Effector CD4-positive, alpha-beta T cell (primary cell): Measurements from ENCODE around the gene C1QTNF7.

ENCODE experiments used
- DNase-seq: peaks from one replicate; pipeline ENCODE4 v3.0.0-alpha.2; 2020

Gene C1QTNF7

DNA sequence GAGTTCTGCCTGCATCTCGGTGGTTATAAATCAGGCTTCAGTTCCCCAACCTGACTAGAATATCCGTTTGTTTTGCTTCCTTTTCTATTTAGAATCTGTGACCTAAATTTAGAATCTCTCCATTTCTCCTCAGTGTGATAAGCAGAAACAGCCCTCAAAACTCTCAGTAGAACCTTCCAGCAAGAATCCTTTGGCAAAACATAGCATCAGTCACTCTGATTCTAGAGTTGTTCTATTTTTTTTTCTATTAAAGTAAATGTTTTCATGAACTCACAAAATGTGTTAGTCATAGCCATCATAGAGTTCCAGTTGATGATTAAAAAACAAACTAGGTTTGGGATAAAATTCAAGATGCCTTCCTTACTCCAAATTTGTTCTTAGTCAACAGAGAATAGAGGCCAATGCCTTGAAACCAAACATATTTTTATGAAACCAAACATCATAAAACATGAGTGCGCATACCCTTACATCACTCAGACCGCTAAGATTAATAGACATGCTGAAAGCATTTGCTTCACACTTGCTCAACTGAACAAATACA, 13.2 kb upstream of the C1QTNF7 start:
- no peak for DNase-seq

GRCh38 chr4:15416357-15417232, 11.2 kb upstream of the C1QTNF7 start:
- no peak for DNase-seq

DNA sequence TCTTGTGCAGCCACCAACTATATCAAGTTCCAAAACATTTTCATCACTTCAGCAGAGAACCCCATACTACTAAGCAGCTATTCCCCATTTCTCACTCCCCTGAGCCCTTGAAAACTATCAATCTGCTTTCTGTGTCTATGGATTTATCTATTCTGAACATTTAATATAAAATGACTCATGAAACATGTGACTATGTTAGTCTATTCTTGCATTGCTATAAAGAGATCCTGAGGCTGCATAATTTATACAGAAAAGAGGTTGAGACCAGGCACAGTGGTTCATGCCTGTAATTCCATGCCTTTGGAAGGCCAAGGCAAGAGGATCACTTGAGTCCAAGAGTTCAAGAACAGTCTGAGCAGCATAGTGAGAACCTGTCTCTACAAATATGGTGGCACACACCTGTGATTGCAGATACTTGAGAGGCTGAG, 10.6 kb upstream of the C1QTNF7 start:
- DNase-seq, result no peak

- no peak for DNase-seq
Observed at GRCh38 chr4:15418956-15419355, 8.9 kb upstream of the C1QTNF7 start.

DNA sequence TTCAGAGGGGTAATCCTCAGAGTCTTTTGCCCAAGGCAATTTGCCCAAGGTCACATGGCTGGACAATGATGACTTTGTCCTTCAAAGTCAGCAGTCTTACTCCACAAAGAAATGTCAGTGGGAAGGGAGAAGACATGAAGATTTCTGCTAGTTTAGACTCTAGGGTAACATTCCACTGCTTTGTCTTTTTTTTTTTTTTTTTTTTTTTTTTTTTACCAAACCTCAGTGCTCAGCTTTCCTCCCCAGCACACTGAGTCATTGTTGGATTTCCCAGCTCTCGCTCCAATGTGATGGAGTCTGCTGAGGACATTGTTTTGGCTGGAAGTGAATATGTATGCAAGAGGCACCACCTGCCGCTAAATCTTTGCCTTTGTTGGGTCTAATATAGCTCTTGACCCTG, 7.2 kb upstream of the C1QTNF7 start:
- no peak for DNase-seq

DNA sequence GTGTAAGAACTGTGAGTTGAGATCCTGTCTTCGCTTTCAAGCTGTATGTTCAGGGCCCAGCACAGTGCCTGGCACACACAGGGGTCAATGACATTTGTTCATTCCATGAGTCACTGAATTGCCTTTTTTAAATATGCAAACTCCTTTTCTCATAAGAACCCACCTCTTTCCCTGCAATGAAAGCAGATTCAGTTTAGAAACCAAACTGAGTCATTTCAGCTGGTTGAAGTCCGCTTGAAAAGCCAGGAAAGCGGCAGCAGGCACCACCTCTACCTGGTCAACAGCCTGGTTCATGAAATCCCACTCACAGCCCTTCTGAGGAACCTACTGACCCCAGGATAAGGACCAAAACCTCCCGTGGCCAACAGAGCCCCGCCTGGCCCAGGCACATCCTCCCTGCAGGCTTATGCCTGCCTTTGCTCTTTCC, 4.5 kb upstream of the C1QTNF7 start:
- DNase-seq, result no peak

DNA sequence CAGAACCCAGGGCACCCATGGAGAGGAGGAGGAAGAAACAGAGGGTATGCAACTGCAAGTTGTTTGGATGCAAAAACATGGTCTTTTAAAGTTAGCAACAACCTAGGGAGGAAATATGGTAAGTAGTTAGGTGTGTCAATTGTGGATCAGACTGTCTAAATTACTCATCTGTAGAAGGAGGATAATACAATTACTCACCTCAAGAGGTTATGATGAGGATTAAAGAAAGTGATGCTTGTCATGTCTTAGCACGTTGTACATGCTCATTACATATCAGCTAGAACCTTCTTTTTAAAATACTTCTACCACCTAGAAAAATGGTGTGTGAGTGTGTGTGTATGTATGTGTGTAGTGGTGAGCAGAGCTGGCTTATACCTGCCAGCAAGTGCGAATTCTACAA, 2.3 kb upstream of the C1QTNF7 start:
- DNase-seq, result no peak

DNA sequence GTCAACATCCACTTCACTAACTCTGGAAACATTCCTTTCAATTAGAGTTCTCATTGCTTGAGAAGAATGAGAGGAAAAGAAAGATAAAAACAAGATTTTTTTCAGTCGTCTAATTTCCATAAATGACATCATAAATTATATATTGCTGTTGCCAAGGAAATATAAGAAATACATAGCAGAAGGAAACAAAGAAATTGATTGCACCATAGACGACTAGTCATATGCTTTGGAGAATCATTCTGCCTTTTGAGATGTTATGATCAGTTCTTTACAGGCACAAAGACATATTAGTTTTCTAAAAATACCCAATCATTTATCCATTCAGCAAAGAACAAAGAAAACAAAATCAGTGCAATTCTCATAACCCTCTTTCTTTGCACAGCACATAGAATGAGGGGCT, 672 bp upstream of the C1QTNF7 start:
- DNase-seq, result no peak

GRCh38 chr4:15428611-15429010, 778 bp downstream of the C1QTNF7 start:
- no peak for DNase-seq

- no peak for DNase-seq
Observed at GRCh38 chr4:15434091-15434490, 6.3 kb downstream of the C1QTNF7 start.

DNA sequence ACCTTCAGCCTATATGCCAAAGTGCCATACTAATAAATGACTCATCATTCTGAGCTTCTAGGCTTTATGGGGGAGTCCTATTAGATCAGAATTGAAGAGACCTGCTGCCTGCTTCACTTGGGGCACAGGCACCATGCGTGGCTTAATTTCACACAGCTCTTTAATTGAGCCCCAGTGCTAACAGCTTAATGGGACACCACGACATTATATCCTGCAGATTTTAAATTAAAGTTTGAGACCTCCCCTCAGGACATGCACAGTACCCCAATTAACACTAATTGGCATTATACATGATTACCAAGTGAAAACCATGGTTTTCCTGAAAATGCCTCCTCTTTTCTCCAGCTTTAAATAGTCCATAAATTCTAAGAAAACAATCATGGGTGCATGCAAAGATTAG, 6.8 kb downstream of the C1QTNF7 start:
- DNase-seq, result no peak

GRCh38 chr4:15436513-15436912, 8.7 kb downstream of the C1QTNF7 start:
- DNase-seq, result no peak

- DNase-seq, result no peak
Observed at GRCh38 chr4:15438939-15439524, 11.2 kb downstream of the C1QTNF7 start.

- no peak for DNase-seq
Observed at GRCh38 chr4:15443371-15444160, 15.7 kb downstream of the C1QTNF7 start.

GRCh38 chr4:15444276-15444675, 16.4 kb downstream of the C1QTNF7 start:
- no peak for DNase-seq

GRCh38 chr4:15444879-15445547, 17.2 kb downstream of the C1QTNF7 start:
- no peak for DNase-seq

DNA sequence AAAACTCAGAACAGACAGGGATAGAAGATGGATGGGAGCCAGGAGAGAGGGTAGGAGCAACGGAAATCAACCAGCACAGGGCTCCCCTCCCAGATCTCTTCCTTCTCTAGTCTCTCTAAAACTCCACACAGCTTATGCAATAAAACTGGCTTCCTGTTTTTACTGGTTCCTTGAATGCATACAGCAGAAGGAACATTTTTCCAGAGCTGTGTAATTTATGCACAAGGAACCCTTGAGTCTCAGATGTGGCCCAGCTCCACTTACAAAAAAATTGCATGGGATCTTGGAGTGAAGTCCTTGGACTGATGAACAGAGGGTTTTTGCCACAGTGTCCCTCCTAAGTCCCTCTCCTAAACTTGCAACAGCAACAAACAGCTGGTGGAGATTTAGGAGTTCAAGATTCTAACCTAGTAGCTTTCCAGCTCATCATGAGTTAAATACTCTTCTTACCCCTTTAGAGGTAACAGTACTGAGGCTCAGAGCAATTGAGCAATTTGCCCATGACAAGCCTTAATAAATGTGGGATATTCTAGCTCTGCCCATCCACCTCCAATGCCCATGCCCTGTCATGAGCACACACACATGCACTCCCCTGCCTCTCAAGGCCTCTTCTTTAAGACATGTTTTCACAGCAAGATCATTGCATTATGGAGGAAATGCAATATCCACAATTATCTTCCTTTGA, 23.5 kb downstream of the C1QTNF7 start:
- DNase-seq, result no peak

- no peak for DNase-seq
Observed at GRCh38 chr4:15451866-15452765, 24.3 kb downstream of the C1QTNF7 start.

DNA sequence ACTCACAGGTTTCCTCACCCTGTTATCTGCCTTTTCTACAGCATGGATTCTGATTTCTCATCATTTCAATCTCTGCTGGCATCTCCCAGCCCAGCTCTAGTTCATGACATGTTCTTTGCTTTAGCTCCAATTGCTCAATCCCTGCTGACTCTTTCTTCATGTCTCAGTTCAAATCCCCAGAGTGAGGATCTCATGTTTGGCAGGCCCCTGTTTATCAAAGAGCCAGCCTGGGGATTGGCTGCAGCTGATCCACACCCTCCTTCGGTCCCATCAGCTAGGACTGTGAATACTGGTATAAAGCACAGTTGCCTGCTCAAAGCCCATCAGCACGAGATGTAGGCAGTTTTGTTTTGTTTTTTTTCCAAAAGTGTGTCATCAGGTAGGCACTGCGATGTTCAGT, 27.5 kb downstream of the C1QTNF7 start:
- DNase-seq, result no peak

DNA sequence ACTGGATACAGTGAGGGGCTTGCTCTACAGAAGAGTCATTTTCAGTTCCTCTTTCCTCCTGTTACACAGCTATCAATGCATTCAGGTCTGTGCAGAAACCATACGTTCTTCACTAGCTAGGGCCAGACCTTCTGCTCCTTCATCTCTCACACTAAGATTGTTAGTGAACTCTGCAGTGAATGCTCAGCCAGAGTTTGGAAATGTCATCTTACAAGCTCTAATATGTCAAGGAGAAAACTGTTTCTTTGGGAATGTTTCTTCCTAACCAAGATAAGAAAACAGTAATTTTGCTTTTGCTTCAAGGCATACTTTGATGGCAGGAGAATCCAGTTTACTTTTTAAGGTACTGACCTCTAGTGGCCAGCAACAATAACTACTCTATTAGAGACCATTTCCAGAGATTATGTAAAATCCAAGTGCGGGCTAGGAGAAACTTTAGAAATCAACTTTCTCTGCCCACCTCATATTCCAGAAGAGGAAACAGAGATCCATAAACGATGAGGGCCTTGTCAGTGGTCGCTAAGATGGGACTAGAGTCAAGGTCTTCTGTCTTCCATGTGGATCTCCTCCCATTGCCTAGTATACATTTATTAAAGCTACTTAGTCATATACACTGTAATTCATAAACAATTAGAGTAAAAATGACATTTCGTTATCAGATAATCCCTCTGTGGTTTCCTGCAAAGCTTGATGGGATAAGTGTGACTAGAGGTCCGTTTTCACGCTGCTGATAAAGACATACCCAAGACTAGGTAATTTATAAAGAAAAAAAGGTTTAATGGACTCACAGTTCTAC, 29.8 kb downstream of the C1QTNF7 start:
- no peak for DNase-seq
